ENCODE measurements around the gene HVCN1.

GRCh38 chr12:110726028-110726427 lies 37.1 kb upstream of the HVCN1 start:
- no peak for TF ChIP-seq POLR2A (IDR thresholded peaks at IDR 0.05; ENCODE audit: low read depth, low read length)
- TF ChIP-seq POLR2AphosphoS5 (IDR thresholded peaks at IDR 0.05; ENCODE audit: low read depth, low read length): no peak
- no peak for TF ChIP-seq TAF1 (IDR thresholded peaks at IDR 0.05; ENCODE audit: borderline replicate concordance, low read depth, low read length)

Data from GM12892 (cell line).